UCSD-AML1 (cell line): ENCODE measurements around the gene CATSPERZ.

ENCODE experiments used
- DNase-seq: peaks from one replicate; lab custom pipeline; 2025; ENCODE audit not compliant: unreplicated experiment; lab: John Stamatoyannopoulos, UW

Gene CATSPERZ

GRCh38 chr11:64317961-64318765 is 18.0 kb downstream of the CATSPERZ start, which contains the start of gene PRDX5:
PRDX5 (plus strand) TSS chr11:64318121; CDS start chr11:64318216, 95 bp downstream.
- peak; percentile 98 for DNase-seq

- peak; percentile 20 for DNase-seq
Measured at GRCh38 chr11:64318766-64319761, 18.9 kb downstream of the CATSPERZ start.

GRCh38 chr11:64320556-64320955 is 20.4 kb downstream of the CATSPERZ start:
- DNase-seq: no peak

- no peak for DNase-seq
Measured at GRCh38 chr11:64321026-64321425, 20.9 kb downstream of the CATSPERZ start.

GRCh38 chr11:64321533-64321932 is 21.4 kb downstream of the CATSPERZ start:
- DNase-seq: no peak

GRCh38 chr11:64322925-64323260 is 22.7 kb downstream of the CATSPERZ start:
- DNase-seq: no peak

GRCh38 chr11:64323373-64323772 is 23.2 kb downstream of the CATSPERZ start:
- no peak for DNase-seq

- DNase-seq: peak; percentile 36
Measured at GRCh38 chr11:64323984-64324383, 23.8 kb downstream of the CATSPERZ start.

GRCh38 chr11:64324692-64325469 is 24.7 kb downstream of the CATSPERZ start:
- no peak for DNase-seq

GRCh38 chr11:64327375-64327774 is 27.2 kb downstream of the CATSPERZ start:
- DNase-seq: no peak

GRCh38 chr11:64327993-64328392 is 27.8 kb downstream of the CATSPERZ start:
- no peak for DNase-seq

GRCh38 chr11:64330888-64331287 is 30.7 kb downstream of the CATSPERZ start:
- DNase-seq: no peak

GRCh38 chr11:64331569-64332371 is 31.6 kb downstream of the CATSPERZ start:
- peak; percentile 89 for DNase-seq

GRCh38 chr11:64333556-64333955 is 33.4 kb downstream of the CATSPERZ start:
- no peak for DNase-seq

- DNase-seq: peak; percentile 60
Measured at GRCh38 chr11:64334764-64335735, 34.9 kb downstream of the CATSPERZ start.

- DNase-seq: no peak
Measured at GRCh38 chr11:64337538-64338249, 37.5 kb downstream of the CATSPERZ start.

GRCh38 chr11:64338716-64339115 is 38.6 kb downstream of the CATSPERZ start:
- DNase-seq: no peak

GRCh38 chr11:64339286-64339685 is 39.1 kb downstream of the CATSPERZ start:
- no peak for DNase-seq
